ENCODE measurements around the gene PDCD4. TPM values are rescaled to one million over a fixed set of nuclear protein-coding genes. Genes with fewer than 3 reads are reported as not detected.

The PDCD4 gene
- polyA plus RNA-seq, 1 of the 3 experiments (the other 2 are of a cell fraction) = 23.3 TPM

DNA sequence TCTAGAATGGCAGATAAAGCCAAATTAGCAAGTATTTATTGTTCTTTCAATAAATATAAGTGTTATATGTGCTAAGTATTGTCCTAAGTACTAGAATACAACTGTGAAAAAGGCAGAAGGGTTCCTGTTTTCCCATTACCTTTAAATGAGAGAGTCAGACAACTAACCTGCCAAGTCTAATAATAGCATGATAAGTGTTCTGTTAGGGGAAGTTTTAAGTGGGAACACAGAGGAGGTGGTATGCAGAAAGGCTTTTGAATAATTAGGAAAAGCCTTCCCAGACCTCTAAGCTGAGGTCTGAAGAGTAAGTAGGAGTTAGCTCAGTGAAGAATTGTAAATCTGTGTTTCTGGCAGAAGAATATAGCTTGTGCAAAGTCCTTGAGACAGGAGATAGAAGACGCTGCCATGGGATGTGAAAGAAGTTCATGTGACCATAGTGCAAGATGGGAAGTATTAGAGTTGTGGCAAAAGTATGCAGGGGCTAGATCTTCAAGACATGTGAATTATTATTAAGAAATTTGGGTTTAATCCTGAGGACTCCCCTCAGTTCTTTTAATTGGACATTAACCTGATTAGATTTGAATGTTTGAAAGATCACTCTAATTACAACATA is 60.1 kb downstream of the PDCD4 start:
- H3K27ac ChIP-seq (ENCODE audit: low read depth in 2 of 2, low read length in 1 of 2) = no peak overlapping the region
- CTCF ChIA-PET = no interaction called here
- H3K9me3 ChIP-seq = no peaks in the 10 kb centered on the region
- no peaks in the 10 kb centered on the region for H3K9me2 ChIP-seq
- no peak overlapping the region for H3K4me3 ChIP-seq (ENCODE audit: low read depth in 2 of 2, low read length in 1 of 2)
- H2AFZ ChIP-seq (ENCODE audit: low read depth) = no peak overlapping the region; the same call in 1 of the 2 replicates
- H3F3A ChIP-seq (replicated peaks; ENCODE audit: insufficient read depth) = peaks cover 10% of the 10 kb centered on the region
- H3K4me2 ChIP-seq = no peak overlapping the region
- TF ChIP-seq MXI1 (IDR thresholded peaks at IDR 0.05; ENCODE audit: low read depth, low read length) (no peak), RCOR1 (IDR thresholded peaks at IDR 0.05; ENCODE audit: low read length) (no peak), GABPA (IDR thresholded peaks at IDR 0.05; ENCODE audit: low read depth) (no peak), MEF2A (IDR thresholded peaks at IDR 0.05; ENCODE audit: borderline replicate concordance, low read depth) (no peak), EP300 (IDR thresholded peaks at IDR 0.05; ENCODE audit: borderline replicate concordance in 1 of 2, low read depth in 1 of 2, low read length in 1 of 2) (no peak), NFIC (IDR thresholded peaks at IDR 0.05; ENCODE audit: borderline replicate concordance) (no peak), SIN3A (IDR thresholded peaks at IDR 0.05; ENCODE audit: borderline replicate concordance, low read depth, low read length) (no peak), REST (IDR thresholded peaks at IDR 0.05; ENCODE audit: low read depth, low read length) (no peak), CHD2 (IDR thresholded peaks at IDR 0.05; ENCODE audit: low read length, partially characterized antibody) (no peak), SMC3 (IDR thresholded peaks at IDR 0.05; ENCODE audit: low read depth, low read length) (no peak), TCF12 (IDR thresholded peaks at IDR 0.05) (no peak), GATA2 (CRISPR knock-in tag; IDR thresholded peaks at IDR 0.05) (no peak), FOSL2 (IDR thresholded peaks at IDR 0.05; ENCODE audit: borderline replicate concordance, low read depth) (no peak), EZH2phosphoT487 (IDR thresholded peaks at IDR 0.05; ENCODE audit: borderline replicate concordance, low read depth) (no peak)
- TF ChIP-seq, protein P1, sequence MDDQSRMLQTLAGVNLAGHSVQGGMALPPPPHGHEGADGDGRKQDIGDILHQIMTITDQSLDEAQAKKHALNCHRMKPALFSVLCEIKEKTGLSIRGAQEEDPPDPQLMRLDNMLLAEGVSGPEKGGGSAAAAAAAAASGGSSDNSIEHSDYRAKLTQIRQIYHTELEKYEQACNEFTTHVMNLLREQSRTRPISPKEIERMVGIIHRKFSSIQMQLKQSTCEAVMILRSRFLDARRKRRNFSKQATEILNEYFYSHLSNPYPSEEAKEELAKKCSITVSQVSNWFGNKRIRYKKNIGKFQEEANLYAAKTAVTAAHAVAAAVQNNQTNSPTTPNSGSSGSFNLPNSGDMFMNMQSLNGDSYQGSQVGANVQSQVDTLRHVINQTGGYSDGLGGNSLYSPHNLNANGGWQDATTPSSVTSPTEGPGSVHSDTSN (IDR thresholded peaks at IDR 0.05) = no peak
- peaks cover 99% of the 10 kb centered on the region for H3K79me2 ChIP-seq (ENCODE audit: insufficient read depth)
- H3K9ac ChIP-seq = no peak overlapping the region
- H3K36me3 ChIP-seq (replicated peaks in 1 of 2; ENCODE audit: control insufficient read depth in 1 of 2, insufficient read depth in 2 of 2, low read length in 1 of 2) = peaks cover 0 to 3% of the 10 kb centered on the region in 2 experiments
- POLR2A ChIA-PET = no interaction called here
- WGBS (ENCODE audit: low lambda C conversion rate) = 89% methylated on average over 1 of the region's 1 CpG
- peaks cover 82% of the 10 kb centered on the region for H4K20me1 ChIP-seq (ENCODE audit: insufficient read depth)
- H3K4me1 ChIP-seq (ENCODE audit: control insufficient read depth in 1 of 2, insufficient read depth in 2 of 2, low read depth in 1 of 2, low read length in 1 of 2) = peaks cover 0 to 3% of the 10 kb centered on the region in 2 experiments; a peak in 2 of 4 replicates
- DNase-seq = no peak
- H3K27me3 ChIP-seq (ENCODE audit: insufficient read depth) = no peaks in the 10 kb centered on the region

All from SK-N-SH (cell line).